ENCODE measurements around the gene SORBS1.

Gene SORBS1

GRCh38 chr10:95565336-95565735 lies 4.2 kb upstream of the SORBS1 start:
- DNase-seq: no peak

GRCh38 chr10:95564291-95564690 lies 3.1 kb upstream of the SORBS1 start:
- DNase-seq: no peak

- no peak for DNase-seq
These were observed 1.3 kb upstream of the SORBS1 start for GRCh38 chr10:95562341-95562965.

- no peak for DNase-seq
These were observed 650 bp upstream of the SORBS1 start for GRCh38 chr10:95561864-95562177.

- DNase-seq: peak; percentile 6 to 48 (median 34)
These were observed 644 bp downstream of the SORBS1 start for GRCh38 chr10:95560278-95561176.

GRCh38 chr10:95559896-95560277 lies 1.3 kb downstream of the SORBS1 start:
- no peak for DNase-seq

GRCh38 chr10:95559471-95559870 lies 1.7 kb downstream of the SORBS1 start:
- DNase-seq: no peak

GRCh38 chr10:95558593-95559320 lies 2.4 kb downstream of the SORBS1 start:
- no peak for DNase-seq

- DNase-seq: no peak
These were observed 4.0 kb downstream of the SORBS1 start for GRCh38 chr10:95556994-95557767.

GRCh38 chr10:95553674-95554073 lies 7.5 kb downstream of the SORBS1 start:
- DNase-seq: no peak

- no peak for DNase-seq
These were observed 8.4 kb downstream of the SORBS1 start for GRCh38 chr10:95552679-95553342.

GRCh38 chr10:95550073-95550672 lies 11.0 kb downstream of the SORBS1 start:
- no peak for DNase-seq

- DNase-seq: no peak
These were observed 13.3 kb downstream of the SORBS1 start for GRCh38 chr10:95547791-95548435.

- no peak for DNase-seq
These were observed 14.0 kb downstream of the SORBS1 start for GRCh38 chr10:95547197-95547596.

- DNase-seq: no peak
These were observed 15.2 kb downstream of the SORBS1 start for GRCh38 chr10:95545981-95546380.

- no peak for DNase-seq
These were observed 16.2 kb downstream of the SORBS1 start for GRCh38 chr10:95544783-95545500.

- DNase-seq: no peak
These were observed 17.7 kb downstream of the SORBS1 start for GRCh38 chr10:95543459-95543858.

GRCh38 chr10:95542761-95543160 lies 18.4 kb downstream of the SORBS1 start:
- DNase-seq: no peak

- no peak for DNase-seq
These were observed 18.8 kb downstream of the SORBS1 start for GRCh38 chr10:95542330-95542729.

GRCh38 chr10:95540514-95541052 lies 20.6 kb downstream of the SORBS1 start:
- no peak for DNase-seq

Data from T-helper 2 cell (primary cell).